ENCODE data around the gene ALDH3B1. TPM values are rescaled to one million over a fixed set of nuclear protein-coding genes. Genes with fewer than 3 reads are reported as not detected.

Gene ALDH3B1
- polyA plus RNA-seq, 1 donor from 2014 or later, result not detected

DNA sequence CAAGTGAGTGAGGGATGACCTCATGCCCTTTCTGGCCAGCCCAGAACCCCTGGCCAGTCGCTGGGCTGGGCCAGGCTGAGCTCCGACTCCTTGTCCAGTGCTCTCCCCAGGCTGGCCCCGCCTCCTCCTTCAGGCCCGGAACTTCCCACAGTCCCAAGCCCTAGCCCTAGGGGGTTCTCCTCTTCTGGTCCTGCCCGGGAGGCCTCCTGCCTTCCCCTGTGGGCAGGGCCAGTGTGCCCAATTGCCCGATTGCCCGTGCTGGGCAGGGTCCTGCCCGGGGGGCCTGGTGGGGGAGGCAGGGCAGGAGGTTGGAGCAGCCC is 32.9 kb downstream of the ALDH3B1 start:
- no peaks in the 10 kb centered on the region for H3K36me3 ChIP-seq (ENCODE audit: insufficient read depth, low read length)
- H4K20me1 ChIP-seq (ENCODE audit: insufficient read depth), result no peaks in the 10 kb centered on the region
- no peak overlapping the region for H3K27ac ChIP-seq (ENCODE audit: low read length)
- no peak for TF ChIP-seq MXI1 (conservative IDR thresholded peaks at IDR 0.05; ENCODE audit: poor library complexity, severe bottlenecking)
- TF ChIP-seq, protein P1, sequence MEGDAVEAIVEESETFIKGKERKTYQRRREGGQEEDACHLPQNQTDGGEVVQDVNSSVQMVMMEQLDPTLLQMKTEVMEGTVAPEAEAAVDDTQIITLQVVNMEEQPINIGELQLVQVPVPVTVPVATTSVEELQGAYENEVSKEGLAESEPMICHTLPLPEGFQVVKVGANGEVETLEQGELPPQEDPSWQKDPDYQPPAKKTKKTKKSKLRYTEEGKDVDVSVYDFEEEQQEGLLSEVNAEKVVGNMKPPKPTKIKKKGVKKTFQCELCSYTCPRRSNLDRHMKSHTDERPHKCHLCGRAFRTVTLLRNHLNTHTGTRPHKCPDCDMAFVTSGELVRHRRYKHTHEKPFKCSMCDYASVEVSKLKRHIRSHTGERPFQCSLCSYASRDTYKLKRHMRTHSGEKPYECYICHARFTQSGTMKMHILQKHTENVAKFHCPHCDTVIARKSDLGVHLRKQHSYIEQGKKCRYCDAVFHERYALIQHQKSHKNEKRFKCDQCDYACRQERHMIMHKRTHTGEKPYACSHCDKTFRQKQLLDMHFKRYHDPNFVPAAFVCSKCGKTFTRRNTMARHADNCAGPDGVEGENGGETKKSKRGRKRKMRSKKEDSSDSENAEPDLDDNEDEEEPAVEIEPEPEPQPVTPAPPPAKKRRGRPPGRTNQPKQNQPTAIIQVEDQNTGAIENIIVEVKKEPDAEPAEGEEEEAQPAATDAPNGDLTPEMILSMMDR (IDR thresholded peaks at IDR 0.05; ENCODE audit: poor library complexity, severe bottlenecking), result no peak
- no peak for TF ChIP-seq RAD21 (conservative IDR thresholded peaks at IDR 0.05)
- TF ChIP-seq EZH2 (IDR thresholded peaks at IDR 0.05; ENCODE audit: borderline replicate concordance, insufficient read depth, low read length, poor library complexity, severe bottlenecking), result no peak
- no peak for TF ChIP-seq EP300 (conservative IDR thresholded peaks at IDR 0.05; ENCODE audit: poor library complexity, severe bottlenecking)
- no peak for TF ChIP-seq SMC3 (conservative IDR thresholded peaks at IDR 0.05; ENCODE audit: poor library complexity)
- no peaks in the 10 kb centered on the region for H3K79me2 ChIP-seq (replicated peaks; ENCODE audit: insufficient read depth, low read length)
- H3K9me2 ChIP-seq (ENCODE audit: insufficient read depth, low read length), result no peaks in the 10 kb centered on the region
- no peak overlapping the region for H3K4me2 ChIP-seq (ENCODE audit: low read length)
- H3K9ac ChIP-seq (ENCODE audit: low read length), result no peak overlapping the region
- no peaks in the 10 kb centered on the region for H3F3A ChIP-seq (ENCODE audit: insufficient read depth, low read length, poor library complexity, severe bottlenecking)
- H3K4me3 ChIP-seq (ENCODE audit: low read length), result no peak overlapping the region
- H3K27me3 ChIP-seq (ENCODE audit: insufficient read depth, low read depth, low read length), result no peaks in the 10 kb centered on the region
- no peaks in the 10 kb centered on the region for H3K9me3 ChIP-seq (ENCODE audit: low read length)
- H2AFZ ChIP-seq (ENCODE audit: low read depth, low read length), result no peak overlapping the region

DNA sequence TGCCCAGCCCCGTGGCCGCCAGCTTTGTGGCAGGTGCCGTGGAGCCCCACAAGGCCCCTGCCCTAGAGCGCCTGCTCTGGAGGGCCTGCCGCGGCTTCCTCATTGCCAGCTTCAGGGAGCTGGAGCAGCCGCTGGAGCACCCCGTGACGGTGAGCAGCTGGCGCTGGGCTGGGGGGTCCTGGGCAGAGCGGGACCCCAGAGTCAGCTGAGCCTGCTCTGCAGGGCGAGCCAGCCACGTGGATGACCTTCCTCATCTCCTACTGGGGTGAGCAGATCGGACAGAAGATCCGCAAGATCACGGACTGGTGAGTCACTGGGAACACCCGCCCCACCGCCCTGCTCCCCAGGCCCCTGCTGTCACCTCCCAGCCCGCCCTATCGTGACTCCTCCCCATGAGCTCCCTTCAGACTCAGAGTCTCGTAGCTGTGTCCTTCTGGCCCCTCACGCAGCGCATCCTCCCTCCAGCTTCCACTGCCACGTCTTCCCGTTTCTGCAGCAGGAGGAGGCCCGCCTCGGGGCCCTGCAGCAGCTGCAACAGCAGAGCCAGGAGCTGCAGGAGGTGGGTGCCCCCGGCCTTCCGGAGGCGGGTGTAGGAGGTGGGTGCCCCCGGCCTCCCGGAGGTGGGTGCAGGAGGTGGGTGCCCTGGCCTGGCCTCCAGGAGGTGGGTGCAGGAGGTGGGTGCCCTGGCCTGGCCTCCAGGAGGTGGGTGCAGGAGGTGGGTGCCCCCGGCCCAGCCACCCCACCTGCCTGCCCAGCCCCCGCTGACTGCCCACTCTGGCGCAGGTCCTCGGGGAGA is 33.4 kb downstream of the ALDH3B1 start:
- no peaks in the 10 kb centered on the region for H3K36me3 ChIP-seq (ENCODE audit: insufficient read depth, low read length)
- no peak overlapping the region for H3K4me2 ChIP-seq (ENCODE audit: low read length)
- H4K20me1 ChIP-seq (ENCODE audit: insufficient read depth), result no peaks in the 10 kb centered on the region
- H3K27ac ChIP-seq (ENCODE audit: low read length), result no peak overlapping the region
- no peak for TF ChIP-seq TAF1 (IDR thresholded peaks at IDR 0.05; ENCODE audit: low read depth)
- no peak for TF ChIP-seq POLR2AphosphoS5 (IDR thresholded peaks at IDR 0.05)
- no peak for TF ChIP-seq EP300 (conservative IDR thresholded peaks at IDR 0.05; ENCODE audit: poor library complexity, severe bottlenecking)
- no peak for TF ChIP-seq RAD21 (conservative IDR thresholded peaks at IDR 0.05)
- TF ChIP-seq MXI1 (conservative IDR thresholded peaks at IDR 0.05; ENCODE audit: poor library complexity, severe bottlenecking), result no peak
- no peak for TF ChIP-seq EZH2 (IDR thresholded peaks at IDR 0.05; ENCODE audit: borderline replicate concordance, insufficient read depth, low read length, poor library complexity, severe bottlenecking)
- TF ChIP-seq, protein P2, sequence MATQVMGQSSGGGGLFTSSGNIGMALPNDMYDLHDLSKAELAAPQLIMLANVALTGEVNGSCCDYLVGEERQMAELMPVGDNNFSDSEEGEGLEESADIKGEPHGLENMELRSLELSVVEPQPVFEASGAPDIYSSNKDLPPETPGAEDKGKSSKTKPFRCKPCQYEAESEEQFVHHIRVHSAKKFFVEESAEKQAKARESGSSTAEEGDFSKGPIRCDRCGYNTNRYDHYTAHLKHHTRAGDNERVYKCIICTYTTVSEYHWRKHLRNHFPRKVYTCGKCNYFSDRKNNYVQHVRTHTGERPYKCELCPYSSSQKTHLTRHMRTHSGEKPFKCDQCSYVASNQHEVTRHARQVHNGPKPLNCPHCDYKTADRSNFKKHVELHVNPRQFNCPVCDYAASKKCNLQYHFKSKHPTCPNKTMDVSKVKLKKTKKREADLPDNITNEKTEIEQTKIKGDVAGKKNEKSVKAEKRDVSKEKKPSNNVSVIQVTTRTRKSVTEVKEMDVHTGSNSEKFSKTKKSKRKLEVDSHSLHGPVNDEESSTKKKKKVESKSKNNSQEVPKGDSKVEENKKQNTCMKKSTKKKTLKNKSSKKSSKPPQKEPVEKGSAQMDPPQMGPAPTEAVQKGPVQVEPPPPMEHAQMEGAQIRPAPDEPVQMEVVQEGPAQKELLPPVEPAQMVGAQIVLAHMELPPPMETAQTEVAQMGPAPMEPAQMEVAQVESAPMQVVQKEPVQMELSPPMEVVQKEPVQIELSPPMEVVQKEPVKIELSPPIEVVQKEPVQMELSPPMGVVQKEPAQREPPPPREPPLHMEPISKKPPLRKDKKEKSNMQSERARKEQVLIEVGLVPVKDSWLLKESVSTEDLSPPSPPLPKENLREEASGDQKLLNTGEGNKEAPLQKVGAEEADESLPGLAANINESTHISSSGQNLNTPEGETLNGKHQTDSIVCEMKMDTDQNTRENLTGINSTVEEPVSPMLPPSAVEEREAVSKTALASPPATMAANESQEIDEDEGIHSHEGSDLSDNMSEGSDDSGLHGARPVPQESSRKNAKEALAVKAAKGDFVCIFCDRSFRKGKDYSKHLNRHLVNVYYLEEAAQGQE (IDR thresholded peaks at IDR 0.05; ENCODE audit: borderline replicate concordance), result no peak
- TF ChIP-seq, protein P1 (IDR thresholded peaks at IDR 0.05; ENCODE audit: poor library complexity, severe bottlenecking), result no peak
- TF ChIP-seq SMC3 (conservative IDR thresholded peaks at IDR 0.05; ENCODE audit: poor library complexity), result no peak
- no peak overlapping the region for H3K9ac ChIP-seq (ENCODE audit: low read length)
- H3K79me2 ChIP-seq (replicated peaks; ENCODE audit: insufficient read depth, low read length), result no peaks in the 10 kb centered on the region
- H3K27me3 ChIP-seq (ENCODE audit: insufficient read depth, low read depth, low read length), result no peaks in the 10 kb centered on the region
- no peak overlapping the region for H2AFZ ChIP-seq (ENCODE audit: low read depth, low read length)
- H3K9me3 ChIP-seq (ENCODE audit: low read length), result no peaks in the 10 kb centered on the region
- no peak overlapping the region for H3K4me3 ChIP-seq (ENCODE audit: low read length)
- no peaks in the 10 kb centered on the region for H3F3A ChIP-seq (ENCODE audit: insufficient read depth, low read length, poor library complexity, severe bottlenecking)
- H3K9me2 ChIP-seq (ENCODE audit: insufficient read depth, low read length), result no peaks in the 10 kb centered on the region
